A673 (cell line): ENCODE results near the gene LRBA. TPM values are rescaled to one million over a fixed set of nuclear protein-coding genes. Genes with fewer than 3 reads are reported as not detected.

Experiments
- BruUV-seq: library from RNA; stranded (reverse); fragments of 400-500 nt; replicated peaks from 2 replicates; lab custom pipeline; 2021; lab: Mats Ljungman, UMichigan
- CTCF ChIA-PET: fragments of 300-600 bp; sonication (Branson Sonifier 250); formaldehyde crosslinking; loops from one replicate; lab custom pipeline; 2022; ENCODE audit warnings: antibody characterized with exemption; lab: Charles Lee
- POLR2A ChIA-PET: fragments of 300-600 bp; sonication (Branson Sonifier 250); formaldehyde crosslinking; loops from one replicate; lab custom pipeline; 2022; ENCODE audit warnings: antibody characterized with exemption; ENCODE audit not compliant: low non-redundant PET; lab: Charles Lee
- DNase-seq: peaks from one replicate; pipeline ENCODE4 v3.0.0-alpha.2; 2015; ENCODE audit warnings: low spot score
- H3K27ac ChIP-seq: fragments of 200-600 bp; sonication (generic); 2 replicates; pipeline ENCODE4 v1.5.1; 2016; ENCODE audit warnings: mixed run types, low read depth, mild to moderate bottlenecking, mixed read lengths, antibody characterized with exemption, low read length; ENCODE audit not compliant: poor library complexity, severe bottlenecking
- H3K27me3 ChIP-seq: fragments of 200-600 bp; sonication (generic); replicated peaks from 2 replicates; pipeline ENCODE4 v1.6.1; 2017; ENCODE audit warnings: mixed run types, low read depth, mild to moderate bottlenecking, mixed read lengths, antibody characterized with exemption, low read length; ENCODE audit not compliant: insufficient read depth, poor library complexity
- H3K36me3 ChIP-seq: fragments of 200-600 bp; sonication (generic); 2 replicates; pipeline ENCODE4 v1.6.1; 2016; ENCODE audit warnings: mixed run types, mild to moderate bottlenecking, mixed read lengths, antibody characterized with exemption, low read length; ENCODE audit not compliant: insufficient read depth, poor library complexity, severe bottlenecking
- H3K4me1 ChIP-seq: fragments of 200-600 bp; sonication (generic); 2 replicates; pipeline ENCODE4 v1.6.1; 2017; ENCODE audit warnings: mixed run types, mild to moderate bottlenecking, mixed read lengths, antibody characterized with exemption, low read length; ENCODE audit not compliant: insufficient read depth, poor library complexity, severe bottlenecking
- H3K4me3 ChIP-seq: fragments of 200-600 bp; sonication (generic); 2 replicates; pipeline ENCODE4 v1.5.1; 2016; ENCODE audit warnings: low read depth, mixed run types, mild to moderate bottlenecking, mixed read lengths, low read length; ENCODE audit not compliant: poor library complexity, severe bottlenecking
- H3K9me3 ChIP-seq: fragments of 200-600 bp; sonication (generic); 2 replicates; pipeline ENCODE4 v1.6.1; 2016; ENCODE audit warnings: mixed run types, low read depth, mild to moderate bottlenecking, mixed read lengths, antibody characterized with exemption, low read length; ENCODE audit not compliant: poor library complexity, severe bottlenecking
- CTCF ChIP-seq: fragments of 300-800, 200-600 bp; sonication (generic); conservative IDR thresholded peaks from 2 replicates; pipeline ENCODE4 v1.5.1; 2017; ENCODE audit warnings: low read depth, mild to moderate bottlenecking, antibody characterized with exemption, low read length, moderate library complexity, mixed read lengths
- EZH2 ChIP-seq: fragments of 200-600 bp; sonication (generic); IDR thresholded peaks from 2 replicates; pipeline ENCODE4 v1.6.1; 2017; ENCODE audit warnings: borderline replicate concordance, low read depth, mild to moderate bottlenecking, mixed read lengths, antibody characterized with exemption, low read length; ENCODE audit not compliant: poor library complexity, severe bottlenecking
- intact Hi-C: fragments of 100-400 bp; cut with micrococcal nuclease; formaldehyde crosslinking; loops from one replicate; pipeline ENCODE4 v1.10.0; 2022; ENCODE audit not compliant: unreplicated experiment
- total RNA-seq: library from RNA; stranded (reverse); gene quantifications from 2 replicates; pipeline ENCODE4 v1.2.3, GENCODE V29; 2021

Gene LRBA
- total RNA-seq, 1 experiment from 2014 or later, result 35.7 TPM

DNA sequence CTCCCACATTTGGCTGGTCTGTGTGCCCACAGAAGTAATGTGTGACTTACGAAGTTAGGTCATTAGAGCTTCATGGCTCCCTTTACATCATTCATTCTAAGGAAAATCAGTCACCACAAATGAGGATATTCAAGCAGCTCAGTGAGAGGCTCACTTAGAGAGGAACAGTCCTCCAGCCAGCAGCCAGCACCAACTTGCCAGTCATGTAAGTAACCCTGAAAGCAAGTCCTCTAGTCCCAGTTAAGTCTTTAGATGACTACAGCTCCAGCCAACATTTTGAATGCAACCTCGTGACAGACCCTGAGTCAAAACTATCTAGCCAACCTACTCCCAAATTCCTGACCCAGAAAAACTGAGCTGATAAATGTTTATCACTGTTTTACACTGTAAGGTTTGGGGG lies 71.3 kb downstream of the LRBA start:
- H3K9me3 ChIP-seq, result no peaks in the 10 kb centered on the region
- ChIA-PET CTCF (no interaction called here), POLR2A (no interaction called here)
- H3K36me3 ChIP-seq, result no peaks in the 10 kb centered on the region
- H3K4me1 ChIP-seq, result peaks cover 9% of the 10 kb centered on the region
- TF ChIP-seq CTCF, result no peak
- no peak for TF ChIP-seq EZH2
- H3K27ac ChIP-seq, result no peak overlapping the region
- no peaks in the 10 kb centered on the region for H3K27me3 ChIP-seq
- no peak overlapping the region for H3K4me3 ChIP-seq
- DNase-seq, result no peak
- intact Hi-C loops, result no loop called here
- no TSS peak for BruUV-seq

- DNase-seq, result no peak
- BruUV-seq, result no TSS peak
- no peak overlapping the region for H3K27ac ChIP-seq
- H3K27me3 ChIP-seq, result no peaks in the 10 kb centered on the region
- no peak overlapping the region for H3K4me3 ChIP-seq
- TF ChIP-seq EZH2 (no peak), CTCF (no peak)
- intact Hi-C loops, result no loop called here
- H3K4me1 ChIP-seq, result peaks cover 9% of the 10 kb centered on the region
- no peaks in the 10 kb centered on the region for H3K9me3 ChIP-seq
- ChIA-PET POLR2A (no interaction called here), CTCF (no interaction called here)
- no peaks in the 10 kb centered on the region for H3K36me3 ChIP-seq
Measured at GRCh38 chr4:150943126-150943525, 72.0 kb downstream of the LRBA start.

- POLR2A ChIA-PET, result no interaction called here
- Histone ChIP-seq H3K9me3 (no peaks in the 10 kb centered on the region), H3K27me3 (no peaks in the 10 kb centered on the region), H3K4me3 (no peak overlapping the region), H3K4me1 (peaks cover 10% of the 10 kb centered on the region), H3K27ac (no peak overlapping the region), H3K36me3 (no peaks in the 10 kb centered on the region)
- BruUV-seq, result no TSS peak
- intact Hi-C loops, result no loop called here
- CTCF ChIA-PET, result no interaction called here
- no peak for DNase-seq
- no peak for TF ChIP-seq EZH2
- TF ChIP-seq CTCF, result no peak
Measured at GRCh38 chr4:150942539-150942938, 72.5 kb downstream of the LRBA start.
